HG02870 (cell line): Measurements from ENCODE around the gene DMAC2L.

Experiments used
- ATAC-seq: cut with Tn5 transposase; IDR thresholded peaks from one replicate; pipeline ENCODE4 v1.9.1; 2021; ENCODE audit warnings: mild to moderate bottlenecking, moderate library complexity; ENCODE audit not compliant: unreplicated experiment

Gene DMAC2L

DNA sequence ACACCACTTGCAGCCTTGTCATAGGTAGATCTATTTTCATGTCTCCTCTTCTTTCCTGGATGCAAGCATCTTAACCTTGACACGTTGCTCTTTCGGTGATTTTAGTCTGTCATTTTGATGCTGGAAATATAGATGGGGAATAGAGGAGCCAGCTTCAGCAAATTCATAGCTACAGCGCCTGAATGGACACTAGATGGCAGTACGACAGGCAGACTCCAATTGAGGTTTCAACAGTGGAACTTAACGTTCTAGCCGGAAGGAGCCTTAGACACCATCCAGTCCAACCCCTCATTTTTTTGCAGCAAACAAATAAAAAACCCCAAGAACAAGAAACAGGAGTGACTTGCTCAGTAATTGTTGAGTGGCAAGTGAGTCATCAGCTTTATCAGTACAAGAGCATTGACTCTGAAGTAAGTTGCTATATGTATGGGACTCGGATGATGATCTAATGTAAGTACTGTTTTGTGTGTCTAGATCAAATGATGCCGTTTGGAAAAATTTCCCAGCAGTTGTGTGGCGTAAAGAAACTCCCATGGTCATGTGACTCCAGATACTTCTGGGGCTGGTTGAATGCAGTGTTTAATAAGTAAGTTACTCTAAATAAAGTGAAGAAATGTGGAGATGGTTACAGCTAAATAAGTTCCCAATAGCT is 9.0 kb downstream of the DMAC2L start:
- peak; percentile 82 for ATAC-seq

DNA sequence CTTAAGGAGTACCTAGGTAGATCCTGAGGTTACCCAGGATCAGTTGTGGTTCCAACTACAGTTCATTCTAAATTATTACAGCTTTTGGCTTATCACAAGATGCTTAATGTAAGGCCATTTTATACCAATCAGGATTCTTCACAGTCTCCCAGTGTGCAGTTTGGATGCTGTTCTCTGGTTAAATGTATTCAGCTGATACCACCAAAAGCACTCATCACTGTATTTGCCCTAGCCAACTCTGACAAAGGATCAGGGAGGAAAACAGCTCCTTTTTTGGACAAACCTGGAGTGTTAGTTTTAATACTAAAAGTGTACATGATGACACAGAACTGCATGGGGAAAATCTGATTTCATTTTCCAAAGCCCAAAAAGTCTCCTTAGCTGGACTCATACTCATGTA is 19.5 kb downstream of the DMAC2L start:
- no peak for ATAC-seq

DNA sequence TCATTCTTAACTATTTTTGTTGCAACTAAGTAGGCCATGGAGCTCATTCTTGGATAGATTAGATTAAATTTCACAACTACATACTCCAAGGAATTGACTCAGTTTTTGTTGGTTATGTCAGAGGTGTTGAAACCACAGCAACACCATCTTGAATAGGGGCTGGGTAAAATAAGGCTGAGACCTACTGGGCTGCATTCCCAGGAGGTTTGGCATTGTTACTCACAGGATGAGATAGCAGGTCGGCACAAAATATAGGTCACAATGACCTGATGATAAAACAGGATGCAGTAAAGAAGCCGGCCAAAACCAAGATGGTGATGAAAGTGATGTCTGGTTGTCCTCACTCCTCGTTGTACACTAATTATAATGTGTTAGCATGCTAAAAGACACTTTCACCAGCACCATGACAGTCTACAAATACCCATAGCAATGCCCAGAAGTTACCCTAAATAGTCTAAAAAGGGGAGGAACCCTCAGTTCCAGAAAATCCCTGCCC is 20.9 kb downstream of the DMAC2L start:
- no peak for ATAC-seq

DNA sequence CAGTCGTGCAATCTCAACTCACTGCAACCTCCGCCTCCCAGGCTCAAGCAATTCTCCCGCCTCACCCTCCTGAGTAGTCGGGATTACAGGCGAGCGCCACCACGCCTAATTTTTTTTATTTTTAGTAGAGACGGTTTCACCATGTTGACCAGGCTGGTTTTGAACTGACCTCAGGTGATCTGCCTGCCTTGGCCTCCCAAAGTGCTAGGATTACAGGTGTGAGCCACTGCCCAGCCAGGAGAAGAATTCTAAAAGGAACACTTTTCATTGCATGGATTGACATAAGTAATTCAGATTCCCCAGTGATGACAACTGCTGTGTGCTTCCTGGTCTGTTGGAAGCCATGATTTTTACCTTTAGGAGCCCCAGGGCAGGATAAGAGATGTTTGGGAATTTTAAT is 22.1 kb downstream of the DMAC2L start:
- no peak for ATAC-seq

DNA sequence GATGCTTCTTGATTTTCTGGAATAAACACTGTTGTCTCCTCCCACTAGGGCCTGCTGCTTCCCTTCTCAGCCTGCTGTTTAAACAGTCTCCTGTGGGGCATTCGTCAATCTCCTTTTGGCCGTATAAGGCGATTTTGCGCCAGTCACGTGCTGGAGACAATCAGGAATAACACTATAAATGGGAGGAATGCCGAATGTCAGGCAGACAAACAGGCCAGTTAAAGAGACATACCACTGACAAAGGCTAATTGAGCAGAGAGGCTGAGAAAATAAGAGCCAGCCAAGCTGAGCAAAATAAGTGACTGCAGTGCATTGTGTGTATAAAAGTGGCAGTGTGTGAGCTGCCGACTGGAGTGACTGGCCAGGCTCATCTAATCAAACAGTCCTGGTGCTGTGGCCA is 23.3 kb downstream of the DMAC2L start:
- ATAC-seq = no peak

DNA sequence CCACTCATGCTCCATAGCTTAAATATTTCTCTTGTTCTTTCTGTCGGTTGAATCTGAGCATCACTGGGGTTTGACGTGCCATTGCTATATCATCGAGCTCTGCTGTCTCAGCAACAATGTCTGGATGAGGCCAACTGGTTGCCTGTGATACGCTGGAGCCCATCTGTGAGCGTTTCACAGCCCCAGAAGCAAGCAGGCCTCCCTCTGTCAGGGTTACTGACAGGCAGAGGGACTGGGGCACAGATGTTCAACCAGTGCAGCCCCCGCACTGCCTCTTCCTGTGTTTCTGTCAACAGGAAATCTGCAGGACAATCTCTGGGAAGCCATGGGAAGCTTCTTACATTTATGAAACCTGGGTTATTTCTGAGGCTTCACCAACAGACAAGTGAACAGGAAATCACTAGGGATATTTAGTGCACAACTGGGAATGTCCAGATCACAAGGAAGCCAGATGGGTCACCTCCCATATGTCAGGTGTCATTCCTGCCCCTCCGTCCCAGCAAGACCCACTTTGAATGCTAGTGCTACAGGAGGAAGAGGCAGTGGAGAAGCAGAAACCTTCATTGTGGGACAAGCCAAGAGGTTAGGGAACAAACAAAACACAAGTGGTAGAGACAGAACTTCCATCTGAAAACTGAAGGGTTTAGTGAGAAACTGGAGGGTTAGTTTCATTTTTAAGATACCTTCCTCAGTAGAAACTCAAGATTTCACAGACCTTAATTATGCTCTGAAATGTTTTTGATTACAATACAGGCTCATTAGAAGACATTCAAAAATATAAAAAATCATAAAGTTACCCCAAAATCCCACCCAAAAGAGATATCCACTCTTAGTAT is 24.1 kb downstream of the DMAC2L start:
- no peak for ATAC-seq

DNA sequence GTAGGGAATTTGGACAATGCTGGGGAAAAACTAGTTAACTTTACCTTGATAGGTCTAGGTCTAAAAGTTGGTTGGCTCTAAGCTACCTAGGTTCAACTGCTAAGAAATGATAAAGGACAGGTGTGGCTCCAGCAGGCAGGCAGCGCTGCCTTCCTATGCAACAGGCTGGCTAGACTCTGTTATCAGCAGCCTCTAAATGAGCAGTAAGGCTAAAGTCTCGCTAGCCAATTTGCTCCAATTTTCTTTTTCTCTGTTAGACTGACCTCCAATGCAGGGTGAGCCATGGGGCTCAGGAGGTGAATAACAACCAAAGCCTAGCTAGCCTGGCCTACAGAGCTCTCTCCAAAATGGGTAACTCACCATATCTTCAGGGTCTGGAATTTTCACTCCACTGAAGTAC is 26.5 kb downstream of the DMAC2L start:
- no peak for ATAC-seq

DNA sequence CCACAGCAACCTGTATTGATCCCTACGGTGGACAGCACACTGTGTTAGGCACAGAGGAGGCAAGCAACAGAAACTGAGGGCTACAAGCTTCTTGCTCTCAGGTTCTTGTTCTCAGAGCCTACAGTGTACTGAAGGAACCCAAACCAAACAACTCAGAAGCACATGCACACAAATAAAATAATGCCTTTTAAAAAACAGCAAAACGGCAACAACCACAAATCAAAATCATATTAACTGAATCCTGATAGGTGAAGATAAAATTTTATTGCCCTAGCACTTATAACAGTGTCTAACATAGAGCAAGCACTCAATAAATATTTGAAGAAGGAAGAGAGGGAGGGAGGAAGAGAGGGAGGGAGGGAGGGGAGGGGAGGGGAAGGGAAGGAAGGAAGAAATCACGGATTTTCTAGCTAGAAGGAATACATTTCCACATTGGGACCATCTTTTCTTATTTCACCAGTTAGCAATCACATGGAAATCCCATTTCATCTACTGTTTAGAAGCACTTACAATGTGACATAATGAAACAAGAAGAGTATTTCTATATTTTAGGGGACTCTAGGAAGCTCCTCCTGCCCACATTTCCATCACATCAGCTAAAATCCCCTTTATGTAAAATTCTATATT is 27.2 kb downstream of the DMAC2L start:
- no peak for ATAC-seq

DNA sequence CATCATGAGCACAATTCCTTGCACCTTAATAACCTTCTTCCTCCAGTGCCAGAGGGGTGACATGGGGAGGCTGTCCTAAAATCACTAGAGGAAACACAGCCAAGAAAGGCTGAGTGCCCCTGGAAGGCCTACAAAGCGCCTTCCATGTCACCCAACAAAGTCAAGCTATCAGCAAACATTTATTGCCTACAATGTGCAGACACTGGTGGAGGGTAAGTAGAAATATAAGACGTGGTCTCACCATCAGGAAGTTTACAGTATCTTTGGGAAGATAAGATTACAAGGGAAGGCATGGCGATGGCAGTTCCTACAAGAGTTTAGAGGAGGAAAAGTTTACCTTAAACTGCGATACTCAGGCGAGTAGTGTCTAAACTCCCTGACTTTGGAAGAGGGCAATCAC is 27.9 kb downstream of the DMAC2L start:
- no peak for ATAC-seq

DNA sequence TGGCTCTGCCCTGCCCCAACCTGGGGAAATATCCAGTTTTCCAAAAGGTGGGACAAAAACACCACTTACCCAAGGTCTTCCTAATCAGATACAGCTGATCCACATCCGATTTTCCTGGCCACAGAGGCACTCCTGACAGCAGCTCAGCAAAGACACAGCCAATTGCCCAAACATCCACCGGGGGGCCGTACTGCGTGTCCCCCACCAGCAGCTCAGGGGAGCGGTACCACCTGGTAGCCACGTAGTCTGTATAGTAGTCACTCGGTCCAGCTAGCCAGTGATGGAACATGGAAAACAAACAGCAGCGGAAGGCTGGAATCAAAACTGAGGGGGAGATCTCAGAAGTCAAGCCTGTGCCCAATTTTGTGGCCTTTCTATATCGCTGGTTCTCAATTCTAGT is 28.8 kb downstream of the DMAC2L start:
- no peak for ATAC-seq

DNA sequence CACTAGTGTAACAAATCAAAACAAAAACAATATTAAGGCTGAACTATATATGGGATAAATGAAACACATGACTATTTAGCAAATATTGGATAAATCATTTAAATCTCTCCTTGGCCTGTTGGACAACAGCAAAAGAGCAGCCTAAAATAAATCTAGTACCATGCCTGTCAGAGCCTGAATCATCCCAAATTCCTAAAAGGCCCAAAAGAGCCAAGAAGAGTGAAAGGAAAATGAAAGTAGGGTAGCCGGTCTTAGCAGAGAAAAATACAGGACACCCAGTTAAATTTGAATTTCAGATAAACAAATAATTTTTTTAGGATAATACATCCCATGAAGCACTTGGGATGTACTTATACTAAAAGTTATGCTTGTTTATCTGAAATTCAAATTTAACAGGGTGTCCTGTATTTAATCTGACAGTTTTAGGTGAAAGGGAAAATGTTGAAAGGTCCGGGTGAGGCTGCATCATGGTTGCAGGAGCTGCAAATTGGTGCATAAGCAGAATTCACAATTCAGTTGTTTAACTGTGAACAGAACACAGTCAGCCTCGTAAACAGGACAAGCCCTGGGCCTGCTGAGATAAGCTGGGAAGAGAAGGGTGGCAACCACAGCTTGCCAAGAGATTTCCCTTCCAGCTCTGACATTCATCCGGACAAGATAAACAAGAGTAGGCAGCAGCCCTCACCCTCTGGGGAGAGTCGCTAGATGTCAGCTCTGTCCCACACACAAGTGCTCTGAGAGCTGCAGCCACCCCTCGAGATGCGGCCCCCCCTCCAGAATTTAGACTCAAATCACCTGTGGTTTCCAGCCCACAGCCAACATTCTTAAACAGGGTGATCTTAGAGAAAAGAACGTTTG is 30.3 kb downstream of the DMAC2L start:
- ATAC-seq = no peak

DNA sequence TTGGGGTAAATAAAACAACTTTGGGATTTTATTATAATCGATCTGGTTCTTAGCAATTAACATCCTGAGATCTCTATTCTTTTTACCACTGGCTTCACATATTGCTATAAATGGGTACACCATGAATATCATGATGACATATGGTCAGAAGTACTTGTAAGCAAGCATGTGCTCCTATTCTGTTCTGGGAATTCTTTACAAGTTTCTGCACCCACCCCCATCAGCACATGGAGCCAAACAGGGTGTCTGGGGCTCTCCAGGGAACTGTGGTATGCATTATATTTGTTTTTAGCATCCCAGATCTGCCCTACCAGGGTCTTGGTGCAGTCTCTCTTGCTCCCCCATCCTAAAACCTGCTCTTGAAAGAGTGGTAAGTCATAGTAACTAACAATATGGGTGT is 31.3 kb downstream of the DMAC2L start:
- ATAC-seq = no peak

DNA sequence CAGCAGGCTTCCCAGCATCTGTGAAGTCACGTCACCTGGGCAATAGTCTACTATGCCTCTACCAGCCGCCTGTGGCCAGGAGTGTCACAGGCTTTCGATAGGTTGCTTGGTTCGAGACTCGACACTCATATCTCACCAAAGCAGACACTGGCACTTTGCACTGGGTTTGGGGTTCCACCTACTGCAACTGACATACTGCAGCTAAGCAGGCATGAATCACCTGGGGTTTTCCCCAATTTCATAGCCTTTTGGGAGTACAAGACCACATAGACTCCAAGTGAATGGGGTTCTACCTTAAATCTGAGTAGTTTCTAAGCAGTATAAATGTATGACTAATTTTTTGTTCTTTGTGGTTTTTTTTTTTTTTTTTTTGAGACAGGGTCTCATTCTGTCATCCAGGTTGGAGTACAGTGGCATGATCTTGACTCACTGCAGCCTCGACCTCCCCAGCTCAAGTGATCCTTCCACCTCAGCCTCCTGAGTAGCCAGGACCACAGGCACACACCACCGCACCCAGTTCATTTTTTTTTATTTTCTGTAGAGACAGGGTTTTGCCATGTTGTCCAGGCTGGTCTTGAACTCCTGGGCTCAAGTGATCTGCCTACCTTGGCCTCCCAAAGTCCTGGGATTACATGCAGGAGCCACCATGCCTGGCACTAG is 32.1 kb downstream of the DMAC2L start:
- peak; percentile 77 for ATAC-seq

DNA sequence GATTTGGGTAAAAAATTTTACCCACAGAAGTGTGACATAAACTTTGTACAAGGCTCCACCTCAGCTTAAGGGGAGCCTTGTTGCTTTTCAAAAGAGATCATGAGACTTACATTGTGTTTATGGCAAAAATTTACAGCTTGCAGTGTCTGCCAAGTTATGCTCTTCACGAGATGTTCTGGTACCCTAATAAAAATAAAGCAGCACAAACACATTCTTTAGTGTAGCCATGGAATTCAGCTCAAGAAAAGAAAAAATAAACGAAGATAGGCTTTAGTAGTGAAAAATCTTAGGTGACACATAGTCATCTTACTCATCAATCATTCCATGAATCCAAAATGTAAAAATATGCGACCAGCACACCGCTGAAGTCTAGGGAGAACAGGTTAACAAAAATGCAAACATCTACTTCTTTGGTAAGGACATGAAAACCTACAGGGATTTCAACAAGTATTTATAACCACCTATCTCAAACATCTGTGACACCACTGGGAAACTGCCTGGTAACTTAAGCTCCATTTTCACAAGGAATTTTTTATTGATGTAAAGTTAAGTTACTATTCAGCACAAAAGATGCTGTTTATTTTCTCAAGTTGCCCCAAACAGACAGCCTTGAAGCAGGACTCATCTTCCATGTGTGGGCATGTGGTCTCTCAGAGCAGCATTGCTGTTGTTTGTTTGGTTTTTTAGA is 32.9 kb downstream of the DMAC2L start:
- ATAC-seq = no peak

DNA sequence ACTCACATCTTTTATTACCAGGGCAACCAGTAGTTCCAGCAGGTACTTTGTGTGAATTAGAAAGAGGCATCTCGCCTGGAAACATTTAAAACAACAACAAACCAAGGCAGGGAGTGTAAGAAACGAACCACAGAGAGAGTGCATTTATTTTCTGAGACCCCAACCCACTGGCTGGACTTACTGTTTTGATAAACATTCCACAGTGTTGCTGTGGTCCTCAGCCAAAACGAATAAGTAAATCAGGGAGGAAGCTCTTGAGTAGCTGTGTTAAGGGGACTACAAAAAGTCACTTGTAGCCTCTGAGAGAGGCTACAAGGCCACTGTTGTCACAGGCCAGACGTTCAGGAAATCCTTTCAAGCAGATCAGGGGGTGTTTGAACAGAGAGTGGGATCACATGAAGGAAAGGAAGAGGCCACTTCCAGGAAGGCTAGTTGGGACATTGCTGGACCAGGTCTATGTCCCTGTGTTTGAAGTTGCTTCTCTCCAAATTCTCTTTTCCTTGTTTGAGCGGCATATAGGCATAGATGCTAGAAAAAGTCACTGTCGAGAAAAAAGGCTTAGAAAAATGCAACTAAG is 33.8 kb downstream of the DMAC2L start:
- no peak for ATAC-seq

DNA sequence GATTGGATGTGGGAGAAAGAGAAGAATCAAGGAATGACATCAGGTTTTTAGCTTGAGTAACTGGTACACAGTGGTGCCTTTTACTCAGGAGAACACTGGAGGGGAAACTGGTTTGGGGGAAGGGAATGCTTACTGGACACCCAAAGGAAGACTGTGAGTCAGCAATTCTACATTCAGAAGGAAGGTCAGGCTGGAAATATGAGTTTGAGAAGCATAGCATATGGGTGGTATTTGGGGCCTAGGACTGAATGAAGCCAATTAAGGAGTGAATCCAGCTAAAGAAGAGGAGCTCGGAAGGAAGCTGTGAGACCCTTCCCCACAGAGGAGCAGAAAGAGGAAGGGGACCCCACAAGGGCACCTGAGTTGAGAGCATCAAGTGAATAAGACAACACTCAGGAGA is 35.4 kb downstream of the DMAC2L start:
- no peak for ATAC-seq

DNA sequence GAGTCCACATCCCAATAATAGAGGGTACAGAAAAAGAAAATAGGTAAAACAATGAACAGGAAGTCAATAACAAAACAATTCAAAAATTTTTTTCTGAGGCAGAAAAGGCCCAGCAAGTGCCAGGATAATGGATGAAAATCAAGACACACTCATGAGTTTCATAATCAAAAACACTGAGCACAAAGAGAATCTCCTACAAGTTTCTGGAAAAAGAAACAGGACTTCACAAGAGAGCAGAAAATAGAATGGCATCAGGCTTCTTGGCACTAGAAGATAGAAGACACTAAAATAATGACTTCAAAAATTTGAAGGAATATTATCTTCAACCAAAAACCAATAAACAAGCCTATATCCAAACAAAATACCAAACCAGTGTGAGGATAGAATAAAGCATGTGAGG is 36.8 kb downstream of the DMAC2L start:
- no peak for ATAC-seq

DNA sequence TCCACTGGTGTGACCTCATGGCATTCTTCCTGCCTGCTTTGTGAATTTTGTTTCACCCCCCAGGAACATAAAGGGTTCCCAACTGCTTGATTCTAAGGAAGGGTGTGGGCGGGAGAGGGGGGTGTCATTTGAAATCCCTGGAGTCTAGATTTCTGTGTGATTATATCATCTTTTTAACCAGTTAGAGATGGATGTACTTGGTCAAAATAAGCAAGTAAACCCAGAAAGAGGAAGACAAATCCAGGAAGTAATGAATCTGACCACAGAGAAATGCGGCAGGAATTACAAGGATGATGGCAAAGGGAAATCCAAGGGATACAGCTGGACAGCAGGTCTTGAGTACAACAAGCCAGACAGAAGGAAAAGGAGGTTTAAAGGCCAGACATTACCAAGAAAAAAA is 38.9 kb downstream of the DMAC2L start:
- ATAC-seq = no peak

DNA sequence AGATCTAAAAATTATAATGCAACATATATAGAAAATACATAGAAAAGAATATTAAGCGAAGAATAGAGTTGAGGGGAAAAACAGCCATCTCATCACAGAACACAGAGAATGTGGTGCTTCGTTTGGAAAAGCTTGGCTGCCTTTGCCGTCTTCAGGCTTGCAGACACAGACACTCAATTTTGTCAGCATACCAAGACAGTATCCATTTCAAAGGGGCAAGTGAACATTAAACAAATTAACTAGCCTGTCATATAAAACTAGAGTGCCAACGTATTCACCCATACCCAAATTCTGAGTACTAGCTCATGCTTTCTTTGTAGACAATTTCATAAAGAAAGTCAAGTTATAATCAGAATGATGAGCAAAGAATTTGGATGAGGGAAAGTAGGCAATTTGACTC is 40.5 kb downstream of the DMAC2L start:
- ATAC-seq = no peak

DNA sequence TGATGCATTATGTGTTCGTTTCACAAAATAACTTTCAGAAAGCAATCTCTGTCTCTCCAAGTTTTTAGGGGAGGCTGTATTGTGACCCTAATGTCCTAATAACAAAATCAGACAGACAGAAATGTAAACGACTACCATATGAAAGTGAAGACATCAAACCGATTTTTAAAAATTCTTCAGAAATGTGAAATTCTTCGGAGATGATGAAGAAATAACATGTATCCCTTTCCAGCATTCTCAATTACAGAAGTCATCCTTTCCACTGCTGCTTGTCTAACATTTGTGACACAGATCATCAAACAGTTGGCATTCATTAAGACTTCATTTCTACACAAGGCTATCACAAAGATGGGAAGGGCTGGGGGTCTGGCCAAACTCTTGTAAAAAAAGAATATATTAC is 41.0 kb downstream of the DMAC2L start:
- no peak for ATAC-seq
